ENCODE measurements around the gene ZNRF1.

The ZNRF1 gene

GRCh38 chr16:75022567-75022966, 23.7 kb downstream of the ZNRF1 start:
- no peak for TF ChIP-seq POLR2AphosphoS5 (IDR thresholded peaks at IDR 0.05; ENCODE audit: low read depth, low read length)
- TF ChIP-seq FOXP2 (optimal IDR thresholded peaks at IDR 0.05; ENCODE audit: borderline replicate concordance, extremely low read depth, extremely low read length, insufficient read depth), result no peak
- no peak for TF ChIP-seq SIN3A (IDR thresholded peaks at IDR 0.05; ENCODE audit: borderline replicate concordance, insufficient read depth, low read length)
- TF ChIP-seq TAF1 (IDR thresholded peaks at IDR 0.05; ENCODE audit: borderline replicate concordance, insufficient read depth, low read length), result no peak
- TF ChIP-seq REST (IDR thresholded peaks at IDR 0.05; ENCODE audit: insufficient read depth in 1 of 2, low read depth in 2 of 2, low read length in 2 of 2), result no peak

- TF ChIP-seq FOXP2 (optimal IDR thresholded peaks at IDR 0.05; ENCODE audit: borderline replicate concordance, extremely low read depth, extremely low read length, insufficient read depth) (no peak), POLR2AphosphoS5 (IDR thresholded peaks at IDR 0.05; ENCODE audit: low read depth, low read length) (no peak), REST (IDR thresholded peaks at IDR 0.05; ENCODE audit: insufficient read depth in 1 of 2, low read depth in 2 of 2, low read length in 2 of 2) (no peak), SIN3A (IDR thresholded peaks at IDR 0.05; ENCODE audit: borderline replicate concordance, insufficient read depth, low read length) (no peak), TAF1 (IDR thresholded peaks at IDR 0.05; ENCODE audit: borderline replicate concordance, insufficient read depth, low read length) (no peak)
Measured at GRCh38 chr16:75023009-75023408, 24.2 kb downstream of the ZNRF1 start.

- TF ChIP-seq SIN3A (IDR thresholded peaks at IDR 0.05; ENCODE audit: borderline replicate concordance, insufficient read depth, low read length) (no peak), FOXP2 (optimal IDR thresholded peaks at IDR 0.05; ENCODE audit: borderline replicate concordance, extremely low read depth, extremely low read length, insufficient read depth) (no peak), POLR2AphosphoS5 (IDR thresholded peaks at IDR 0.05; ENCODE audit: low read depth, low read length) (no peak)
Measured at GRCh38 chr16:75024182-75024581, 25.4 kb downstream of the ZNRF1 start.

GRCh38 chr16:75024594-75024993, 25.8 kb downstream of the ZNRF1 start:
- TF ChIP-seq TAF1 (IDR thresholded peaks at IDR 0.05; ENCODE audit: borderline replicate concordance, insufficient read depth, low read length) (no peak), POLR2AphosphoS5 (IDR thresholded peaks at IDR 0.05; ENCODE audit: low read depth, low read length) (no peak), FOXP2 (optimal IDR thresholded peaks at IDR 0.05; ENCODE audit: borderline replicate concordance, extremely low read depth, extremely low read length, insufficient read depth) (no peak), SIN3A (IDR thresholded peaks at IDR 0.05; ENCODE audit: borderline replicate concordance, insufficient read depth, low read length) (no peak), REST (IDR thresholded peaks at IDR 0.05; ENCODE audit: insufficient read depth in 1 of 2, low read depth in 2 of 2, low read length in 2 of 2) (no peak)

- TF ChIP-seq REST (IDR thresholded peaks at IDR 0.05; ENCODE audit: insufficient read depth in 1 of 2, low read depth in 2 of 2, low read length in 2 of 2) (no peak), FOXP2 (optimal IDR thresholded peaks at IDR 0.05; ENCODE audit: borderline replicate concordance, extremely low read depth, extremely low read length, insufficient read depth) (no peak)
Measured at GRCh38 chr16:75025761-75026160, 26.9 kb downstream of the ZNRF1 start.

All from PFSK-1 (cell line).